Measurements from ENCODE around the gene SRBD1. TPM values are rescaled to one million over a fixed set of nuclear protein-coding genes. Genes with fewer than 3 reads are reported as not detected.

Gene SRBD1
- total and polyA plus RNA-seq, 2 experiments from 2014 or later: 27.4 to 46.3 TPM

GRCh38 chr2:45459860-45460259 is 151.2 kb downstream of the SRBD1 start:
- Histone ChIP-seq H4K20me1 (replicated peaks; ENCODE audit: insufficient read depth) (no peaks in the 10 kb centered on the region), H3K79me2 (replicated peaks; ENCODE audit: insufficient read depth) (no peaks in the 10 kb centered on the region), H3K4me1 (ENCODE audit: insufficient read depth) (peaks cover 17% of the 10 kb centered on the region), H2AFZ (no peak overlapping the region), H3K27me3 (ENCODE audit: insufficient read depth) (no peaks in the 10 kb centered on the region), H3K4me2 (no peak overlapping the region), H3K4me3 (no peak overlapping the region), H3K36me3 (ENCODE audit: insufficient read depth) (no peaks in the 10 kb centered on the region), H3F3A (replicated peaks; ENCODE audit: low read depth) (no peaks in the 10 kb centered on the region), H3K9me2 (ENCODE audit: insufficient read depth) (no peaks in the 10 kb centered on the region), H3K27ac (ENCODE audit: low read depth) (no peak overlapping the region)
- Mint-ChIP-seq H3K27me3 (ENCODE audit: insufficient read depth, low read depth, poor library complexity) (no peaks in the 10 kb centered on the region), H3K4me1 (peaks cover 35% of the 10 kb centered on the region), H3K9me3 (no peaks in the 10 kb centered on the region), H3K27ac (no peak overlapping the region), H3K36me3 (ENCODE audit: low read depth) (peaks cover 7% of the 10 kb centered on the region; the same call in 2 of the 3 replicates), H3K4me3 (no peak overlapping the region)
- TF ChIP-seq EZH2 (IDR thresholded peaks at IDR 0.05; ENCODE audit: low read depth, unreplicated experiment) (no peak), NANOG (IDR thresholded peaks at IDR 0.05; ENCODE audit: borderline replicate concordance) (no peak), ZNF462 (CRISPR knock-in tag; IDR thresholded peaks at IDR 0.05) (no peak), POLR2AphosphoS5 (IDR thresholded peaks at IDR 0.05; ENCODE audit: low read depth) (no peak), REST (IDR thresholded peaks at IDR 0.05; ENCODE audit: unreplicated experiment) (no peak), ZNF331 (CRISPR knock-in tag; IDR thresholded peaks at IDR 0.05; ENCODE audit: low read depth) (no peak), CREB1 (CRISPR knock-in tag; IDR thresholded peaks at IDR 0.05; ENCODE audit: low read depth) (no peak), EZH2phosphoT487 (IDR thresholded peaks at IDR 0.05; ENCODE audit: unreplicated experiment) (no peak), STAT1 (IDR thresholded peaks at IDR 0.05; ENCODE audit: unreplicated experiment) (no peak), ZNF114 (CRISPR knock-in tag; IDR thresholded peaks at IDR 0.05) (no peak), JUNB (IDR thresholded peaks at IDR 0.05; ENCODE audit: unreplicated experiment) (no peak)
- TF ChIP-seq, protein P1, sequence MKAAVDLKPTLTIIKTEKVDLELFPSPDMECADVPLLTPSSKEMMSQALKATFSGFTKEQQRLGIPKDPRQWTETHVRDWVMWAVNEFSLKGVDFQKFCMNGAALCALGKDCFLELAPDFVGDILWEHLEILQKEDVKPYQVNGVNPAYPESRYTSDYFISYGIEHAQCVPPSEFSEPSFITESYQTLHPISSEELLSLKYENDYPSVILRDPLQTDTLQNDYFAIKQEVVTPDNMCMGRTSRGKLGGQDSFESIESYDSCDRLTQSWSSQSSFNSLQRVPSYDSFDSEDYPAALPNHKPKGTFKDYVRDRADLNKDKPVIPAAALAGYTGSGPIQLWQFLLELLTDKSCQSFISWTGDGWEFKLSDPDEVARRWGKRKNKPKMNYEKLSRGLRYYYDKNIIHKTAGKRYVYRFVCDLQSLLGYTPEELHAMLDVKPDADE (IDR thresholded peaks at IDR 0.05): no peak
- TF ChIP-seq, protein P2, sequence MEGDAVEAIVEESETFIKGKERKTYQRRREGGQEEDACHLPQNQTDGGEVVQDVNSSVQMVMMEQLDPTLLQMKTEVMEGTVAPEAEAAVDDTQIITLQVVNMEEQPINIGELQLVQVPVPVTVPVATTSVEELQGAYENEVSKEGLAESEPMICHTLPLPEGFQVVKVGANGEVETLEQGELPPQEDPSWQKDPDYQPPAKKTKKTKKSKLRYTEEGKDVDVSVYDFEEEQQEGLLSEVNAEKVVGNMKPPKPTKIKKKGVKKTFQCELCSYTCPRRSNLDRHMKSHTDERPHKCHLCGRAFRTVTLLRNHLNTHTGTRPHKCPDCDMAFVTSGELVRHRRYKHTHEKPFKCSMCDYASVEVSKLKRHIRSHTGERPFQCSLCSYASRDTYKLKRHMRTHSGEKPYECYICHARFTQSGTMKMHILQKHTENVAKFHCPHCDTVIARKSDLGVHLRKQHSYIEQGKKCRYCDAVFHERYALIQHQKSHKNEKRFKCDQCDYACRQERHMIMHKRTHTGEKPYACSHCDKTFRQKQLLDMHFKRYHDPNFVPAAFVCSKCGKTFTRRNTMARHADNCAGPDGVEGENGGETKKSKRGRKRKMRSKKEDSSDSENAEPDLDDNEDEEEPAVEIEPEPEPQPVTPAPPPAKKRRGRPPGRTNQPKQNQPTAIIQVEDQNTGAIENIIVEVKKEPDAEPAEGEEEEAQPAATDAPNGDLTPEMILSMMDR (conservative IDR thresholded peaks at IDR 0.05; ENCODE audit: low read depth in 2 of 2): no peak
- no peak for ATAC-seq
- DNase-seq (ENCODE audit: low spot score): no peak
